IMR-90 (cell line): ENCODE results near the gene MAP3K5. TPM values are rescaled to one million over a fixed set of nuclear protein-coding genes. Genes with fewer than 3 reads are reported as not detected.

Experiments
- ATAC-seq: fragments of 200-7000 bp; cut with Tn5 transposase; 2 replicates; pipeline ENCODE4 v1.9.1; 2020; ENCODE audit warnings: low read depth, mild to moderate bottlenecking, moderate library complexity
- BruUV-seq: library from RNA; stranded (reverse); fragments of 400-500 nt; replicated peaks from 2 replicates; lab custom pipeline; 2021; lab: Mats Ljungman, UMichigan
- CTCF ChIA-PET: fragments of 300-600 bp; formaldehyde crosslinking; extraction: SDS; loops from one replicate; lab custom pipeline; 2021; ENCODE audit warnings: antibody characterized with exemption; lab: Yijun Ruan, JAX
- POLR2A ChIA-PET: fragments of 300-600 bp; sonication (Branson Sonifier 250); formaldehyde crosslinking; loops from one replicate; lab custom pipeline; 2022; ENCODE audit warnings: antibody characterized with exemption; ENCODE audit not compliant: unreplicated experiment; lab: Charles Lee
- DNase-seq: peaks from one replicate; pipeline ENCODE4 v3.0.0; 2013
- H2AFZ ChIP-seq: replicated peaks from 2 replicates; pipeline ENCODE3; 2013; ENCODE audit warnings: low read length, mild to moderate bottlenecking; ENCODE audit not compliant: poor library complexity
- H2AK5ac ChIP-seq: 2 replicates; pipeline ENCODE4 v1.6.1; 2013; ENCODE audit warnings: low read depth, low read length, inconsistent platforms
- H2AK9ac ChIP-seq: replicated peaks from 2 replicates; pipeline ENCODE3; 2013; ENCODE audit warnings: mild to moderate bottlenecking, low read depth, low read length, moderate library complexity; ENCODE audit not compliant: poor library complexity
- H2BK120ac ChIP-seq: 2 replicates; pipeline ENCODE4 v1.6.1; 2013; ENCODE audit warnings: low read depth, low read length, inconsistent platforms
- H2BK15ac ChIP-seq: 3 replicates; pipeline ENCODE4 v1.6.1; 2013; ENCODE audit warnings: low read depth, low read length, inconsistent platforms
- H2BK20ac ChIP-seq: 2 replicates; pipeline ENCODE4 v1.6.1; 2013; ENCODE audit warnings: low read depth, mild to moderate bottlenecking, inconsistent platforms, low read length, moderate library complexity
- H2BK5ac ChIP-seq: 2 replicates; pipeline ENCODE4 v1.6.1; 2013; ENCODE audit warnings: mild to moderate bottlenecking, low read depth, low read length, inconsistent platforms; ENCODE audit not compliant: poor library complexity, severe bottlenecking
- H3K14ac ChIP-seq: replicated peaks from 2 replicates; pipeline ENCODE4 v1.6.1; 2013; ENCODE audit warnings: low read depth, low read length, inconsistent platforms
- H3K18ac ChIP-seq: 2 replicates; pipeline ENCODE4 v1.6.1; 2013; ENCODE audit warnings: low read depth, low read length, control low read depth
- H3K23ac ChIP-seq: 2 replicates; pipeline ENCODE4 v1.6.1; 2013; ENCODE audit warnings: low read depth, low read length, inconsistent platforms
- H3K27ac ChIP-seq: 2 replicates; pipeline ENCODE4 v1.5.1; 2013; ENCODE audit warnings: mild to moderate bottlenecking, control low read depth, low read length; ENCODE audit not compliant: insufficient read depth
- H3K27me3 ChIP-seq: 2 replicates; pipeline ENCODE4 v1.6.1; 2013; ENCODE audit warnings: low read length; ENCODE audit not compliant: control insufficient read depth, insufficient read depth
- H3K36me3 ChIP-seq: 2 replicates; pipeline ENCODE4 v1.6.1; 2013; ENCODE audit warnings: low read length, mixed read lengths; ENCODE audit not compliant: control insufficient read depth, insufficient read depth
- H3K4ac ChIP-seq: 2 replicates; pipeline ENCODE4 v1.6.1; 2013; ENCODE audit warnings: low read depth, low read length, inconsistent platforms
- H3K4me1 ChIP-seq: 2 replicates; pipeline ENCODE4 v1.6.1; 2013; ENCODE audit warnings: low read length, mixed read lengths; ENCODE audit not compliant: control insufficient read depth, insufficient read depth
- H3K4me2 ChIP-seq: 2 replicates; pipeline ENCODE4 v1.6.1; 2013; ENCODE audit warnings: low read depth, mild to moderate bottlenecking, control low read depth, low read length, moderate library complexity
- H3K4me3 ChIP-seq: 2 replicates; pipeline ENCODE4 v1.5.1; 2013; ENCODE audit warnings: low read depth, mild to moderate bottlenecking, control low read depth, low read length, moderate library complexity; ENCODE audit not compliant: insufficient read depth
- H3K56ac ChIP-seq: 2 replicates; pipeline ENCODE4 v1.6.1; 2013; ENCODE audit warnings: low read length, inconsistent platforms; ENCODE audit not compliant: insufficient read depth; ENCODE audit errors: extremely low read depth
- H3K79me1 ChIP-seq, 2 experiments: 2 replicates each; pipeline ENCODE4 v1.6.1; 2013; ENCODE audit warnings: low read length in 2 of 2, inconsistent platforms in 1 of 2, low read depth in 1 of 2
- H3K9ac ChIP-seq: 2 replicates; pipeline ENCODE4 v1.6.1; 2013; ENCODE audit warnings: low read depth, low read length, control low read depth
- H3K9me1 ChIP-seq: 2 replicates; pipeline ENCODE4 v1.6.1; 2013; ENCODE audit warnings: low read length, inconsistent platforms; ENCODE audit not compliant: insufficient read depth
- H3K9me3 ChIP-seq: 2 replicates; pipeline ENCODE4 v1.6.1; 2013; ENCODE audit warnings: low read length; ENCODE audit not compliant: control insufficient read depth, insufficient read depth
- H4K20me1 ChIP-seq: 2 replicates; pipeline ENCODE4 v1.6.1; 2013; ENCODE audit warnings: low read length, inconsistent platforms; ENCODE audit not compliant: insufficient read depth
- H4K5ac ChIP-seq: 2 replicates; pipeline ENCODE4 v1.6.1; 2013; ENCODE audit warnings: mild to moderate bottlenecking, low read depth, low read length, control low read depth
- H4K8ac ChIP-seq, 2 experiments: 2 replicates each; pipeline ENCODE4 v1.6.1; 2013; ENCODE audit warnings: low read depth in 2 of 2, low read length in 2 of 2, control low read depth in 1 of 2, inconsistent platforms in 1 of 2
- H4K91ac ChIP-seq: 2 replicates; pipeline ENCODE4 v1.6.1; 2013; ENCODE audit warnings: low read depth, low read length, inconsistent platforms; ENCODE audit not compliant: insufficient read depth
- CHD1 ChIP-seq: IDR thresholded peaks from 2 replicates; pipeline ENCODE4 v1.6.1; 2012; ENCODE audit warnings: low read depth, low read length, improper control_type of control experiment
- FOS ChIP-seq: fragments of 150-350 bp; IDR thresholded peaks from 2 replicates; pipeline ENCODE4 v1.6.1; 2016; ENCODE audit warnings: low read depth, low read length
- MAFK ChIP-seq: IDR thresholded peaks from 2 replicates; pipeline ENCODE4 v1.6.1; 2012; ENCODE audit warnings: low read depth, low read length, improper control_type of control experiment
- MAZ ChIP-seq: IDR thresholded peaks from 2 replicates; pipeline ENCODE4 v1.6.1; 2012; ENCODE audit warnings: low read depth, mild to moderate bottlenecking, low read length, improper control_type of control experiment, moderate library complexity, borderline replicate concordance
- NFE2L2 ChIP-seq: fragments of 150-350 bp; IDR thresholded peaks from 2 replicates; pipeline ENCODE4 v1.6.1; 2016; ENCODE audit warnings: low read depth, mild to moderate bottlenecking, low read length
- POLR2A ChIP-seq: IDR thresholded peaks from 2 replicates; pipeline ENCODE4 v1.6.1; 2012; ENCODE audit warnings: mild to moderate bottlenecking, low read depth, low read length
- RFX5 ChIP-seq: IDR thresholded peaks from 2 replicates; pipeline ENCODE4 v1.8.0; 2012; ENCODE audit warnings: low read depth, mild to moderate bottlenecking, low read length, moderate library complexity
- SMC3 ChIP-seq: fragments of 150-350 bp; IDR thresholded peaks from 2 replicates; pipeline ENCODE4 v1.6.1; 2016; ENCODE audit warnings: low read depth, mild to moderate bottlenecking, antibody characterized with exemption, low read length, moderate library complexity
- WGBS, 2 experiments: methylation state at CpG; one replicate each; pipeline versions ENCODE4 v1.1.5 to v1.1.7; 2013; ENCODE audit warnings: missing lambda C conversion rate in 2 of 2; ENCODE audit not compliant: insufficient read length in 1 of 2; ENCODE audit errors: extremely low coverage in 2 of 2; 5-methylcytosine and 5-hydroxymethylcytosine counted together
- dilution Hi-C: fragments of 300-500 bp; cut with HindIII; formaldehyde crosslinking; loops from one replicate; pipeline ENCODE4 v1.14.3; 2018; ENCODE audit warnings: low sequenced_read_pairs; ENCODE audit not compliant: unreplicated experiment
- in situ Hi-C: fragments of 300-500 bp; cut with MboI; formaldehyde crosslinking; loops from 3 replicates; pipeline ENCODE4 v1.14.3; 2019; ENCODE audit warnings: low sequenced_read_pairs, inconsistent platforms, mixed read lengths
- intact Hi-C: fragments of 100-400 bp; cut with micrococcal nuclease; formaldehyde crosslinking; loops from 2 replicates; pipeline ENCODE4 v1.10.0; 2022
- polyA plus RNA-seq, 3 experiments: library from polyadenylated mRNA; depleted of rRNA; stranded (reverse); fragments of >200 nt; gene quantifications; 2 replicates each; pipeline ENCODE4 v1.2.3, GENCODE V29; 2012; ENCODE audit warnings: low replicate concordance in 1 of 3
- total RNA-seq: library from RNA; depleted of rRNA; stranded (reverse); fragments of >200 nt; gene quantifications from 2 replicates; pipeline ENCODE4 v1.2.3, GENCODE V29; 2012
- TF ChIP-seq, protein P1 (sequence below): fragments of 150-350 bp; IDR thresholded peaks from 2 replicates; pipeline ENCODE4 v1.6.1; 2017; ENCODE audit warnings: mild to moderate bottlenecking, antibody characterized with exemption, low read length, low read depth

The MAP3K5 gene
- total and polyA plus RNA-seq, 2 of the 4 experiments (the other 2 are of a cell fraction), result 5.4 to 17.6 TPM

DNA sequence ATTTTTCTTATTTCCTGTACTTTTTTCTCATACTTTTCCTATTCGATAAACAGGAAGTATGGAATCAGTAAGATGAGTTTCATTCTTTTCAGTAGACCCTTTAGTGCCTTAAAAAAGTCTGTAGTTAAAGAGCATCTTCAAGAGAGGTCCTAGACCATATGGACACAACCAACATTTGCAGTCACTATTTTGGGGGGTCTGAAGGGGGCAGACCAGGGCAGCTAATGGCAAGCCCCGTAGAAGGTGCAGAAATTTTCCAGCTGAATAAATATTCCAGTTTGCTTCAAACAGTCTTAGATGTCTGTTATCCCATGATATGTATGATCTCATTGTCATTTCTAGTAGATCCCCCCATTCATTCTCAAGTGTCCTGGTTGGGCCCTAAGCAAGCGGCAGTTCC is 52.8 kb downstream of the MAP3K5 start:
- in situ Hi-C loops (no loop called here), dilution Hi-C loops (no loop called here), intact Hi-C loops (no loop called here)
- ATAC-seq (no peak), DNase-seq (no peak)
- H3K4me2 ChIP-seq, result no peak overlapping the region
- H3K9me3 ChIP-seq, result peaks cover 3% of the 10 kb centered on the region; the same call in 1 of the 2 replicates
- 0 out of 2 replicates have a peak overlapping the region, but pooled peaks have one; percentile 39 for H2BK20ac ChIP-seq
- H3K27me3 ChIP-seq, result no peaks in the 10 kb centered on the region
- 0 out of 2 replicates have a peak overlapping the region, but pooled peaks have one; percentile 27 for H3K14ac ChIP-seq
- no peak overlapping the region; the same call in 1 of the 2 replicates for H3K9ac ChIP-seq
- peak overlapping the region; percentile 43; the same call in 1 of the 2 replicates for H4K5ac ChIP-seq
- H4K20me1 ChIP-seq, result peaks cover 22% of the 10 kb centered on the region; the same call in 1 of the 2 replicates
- peak overlapping the region; percentile 55 to 71; a peak in 2 of 4 replicates for H4K8ac ChIP-seq
- H2BK120ac ChIP-seq, result peak overlapping the region; percentile 68
- no peak overlapping the region for H3K56ac ChIP-seq
- ChIA-PET CTCF (interaction anchor here (0.7 kb wide), 1 partner anchor 43 kb away, joined by 3 read pairs; no protein-coding TSS in a partner anchor), POLR2A (no interaction called here)
- H3K79me1 ChIP-seq, result peaks cover 48 to 72% of the 10 kb centered on the region in 2 experiments
- peaks cover 29% of the 10 kb centered on the region for H3K4me1 ChIP-seq
- H3K4ac ChIP-seq, result peak overlapping the region; percentile 24; the same call in 1 of the 2 replicates
- peak overlapping the region; percentile 94 for H3K18ac ChIP-seq
- TF ChIP-seq SMC3 (no peak), RFX5 (no peak), CHD1 (no peak), MAZ (no peak), FOS (no peak), NFE2L2 (no peak), MAFK (no peak), POLR2A (no peak)
- TF ChIP-seq, protein P1, sequence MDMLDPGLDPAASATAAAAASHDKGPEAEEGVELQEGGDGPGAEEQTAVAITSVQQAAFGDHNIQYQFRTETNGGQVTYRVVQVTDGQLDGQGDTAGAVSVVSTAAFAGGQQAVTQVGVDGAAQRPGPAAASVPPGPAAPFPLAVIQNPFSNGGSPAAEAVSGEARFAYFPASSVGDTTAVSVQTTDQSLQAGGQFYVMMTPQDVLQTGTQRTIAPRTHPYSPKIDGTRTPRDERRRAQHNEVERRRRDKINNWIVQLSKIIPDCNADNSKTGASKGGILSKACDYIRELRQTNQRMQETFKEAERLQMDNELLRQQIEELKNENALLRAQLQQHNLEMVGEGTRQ, result no peak
- H2AFZ ChIP-seq, result no peak overlapping the region
- no CpG with 5 or more reads among the region's 3 CpGs for WGBS, 2 experiments
- H2AK9ac ChIP-seq, result no peak overlapping the region
- no peak overlapping the region; the same call in 2 of the 3 replicates for H2BK15ac ChIP-seq
- no peak overlapping the region for H3K4me3 ChIP-seq
- peak overlapping the region; percentile 63 for H2BK5ac ChIP-seq
- H2AK5ac ChIP-seq, result 0 out of 2 replicates have a peak overlapping the region, but pooled peaks have one; percentile 47
- peak overlapping the region; percentile 89; the same call in 1 of the 2 replicates for H3K27ac ChIP-seq
- H3K23ac ChIP-seq, result no peak overlapping the region
- no peaks in the 10 kb centered on the region for H3K36me3 ChIP-seq
- H4K91ac ChIP-seq, result peak overlapping the region; percentile 73
- peaks cover 22% of the 10 kb centered on the region for H3K9me1 ChIP-seq
- BruUV-seq, result no TSS peak
